HUDEP-2 (cell line): Measurements from ENCODE around the gene MALL.
"Not testable (repeated sequence)": the region's sequence is repeated elsewhere in the genome, so short reads cannot be mapped to it uniquely, and the experiment has no call there.

ENCODE experiments used
- DNase-seq, 76 experiments: peaks; one replicate each; lab custom pipeline; 2025; ENCODE audit not compliant: unreplicated experiment in 76 of 76; lab: John Stamatoyannopoulos, UW

The MALL gene

GRCh38 chr2:110121052-110121334 lies 5.4 kb upstream of the MALL start:
- no peak for DNase-seq

DNA sequence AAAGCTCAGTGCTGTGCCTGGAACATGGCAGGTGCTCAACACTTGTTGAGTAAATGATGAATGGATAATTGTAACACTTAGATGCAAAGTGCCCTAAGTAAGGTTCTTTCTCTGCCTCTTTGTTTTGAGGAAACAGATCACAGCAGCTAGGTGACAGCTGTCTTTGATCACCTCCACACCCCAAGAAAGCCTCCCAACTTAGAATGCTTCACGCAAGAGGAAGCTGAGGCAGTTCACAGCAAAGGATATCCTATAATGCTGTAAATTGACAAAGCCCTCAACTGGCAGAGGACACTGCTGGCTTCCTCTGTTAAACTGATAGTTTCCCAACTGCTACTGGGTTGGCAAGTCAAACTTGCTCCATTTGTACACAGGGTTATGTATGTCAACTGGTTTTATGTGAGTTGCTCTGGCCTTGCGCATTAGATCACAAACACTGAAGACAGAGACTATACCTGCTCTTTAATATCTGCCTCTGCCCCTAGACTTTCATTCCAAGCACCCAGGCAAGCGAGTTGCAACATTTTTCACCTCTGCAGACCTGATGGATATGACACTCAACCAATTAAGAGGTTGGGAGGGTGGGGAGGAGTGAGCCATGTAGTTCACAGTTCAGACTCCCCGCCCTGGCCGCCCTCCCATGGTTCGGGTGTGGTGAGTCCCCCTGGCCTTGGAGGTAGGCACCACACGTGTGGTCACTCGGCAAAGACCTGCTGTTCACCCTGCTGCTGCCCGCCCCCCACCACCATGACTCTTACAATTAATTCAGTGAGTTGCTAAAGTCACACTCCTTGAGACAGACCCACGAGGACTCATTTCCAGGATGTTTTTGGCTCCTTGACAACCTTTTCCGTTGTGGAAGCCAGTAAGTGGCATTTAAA lies 4.8 kb upstream of the MALL start:
- peak in 1 of 76 experiments; percentile 1 for DNase-seq

- peak in 1 of 76 experiments; percentile 4 for DNase-seq
Observed at GRCh38 chr2:110116033-110116710, 550 bp upstream of the MALL start.

- no peak for DNase-seq
Observed at GRCh38 chr2:110114831-110115255, 779 bp downstream of the MALL start.

GRCh38 chr2:110113961-110114591 lies 1.5 kb downstream of the MALL start:
- DNase-seq, result no peak

- not testable (repeated sequence) for DNase-seq
Observed at GRCh38 chr2:110108291-110108690, 7.3 kb downstream of the MALL start.

GRCh38 chr2:110107092-110108079 lies 8.2 kb downstream of the MALL start:
- DNase-seq, result no peak

- no peak for DNase-seq
Observed at GRCh38 chr2:110106642-110107041, 9.0 kb downstream of the MALL start.

DNA sequence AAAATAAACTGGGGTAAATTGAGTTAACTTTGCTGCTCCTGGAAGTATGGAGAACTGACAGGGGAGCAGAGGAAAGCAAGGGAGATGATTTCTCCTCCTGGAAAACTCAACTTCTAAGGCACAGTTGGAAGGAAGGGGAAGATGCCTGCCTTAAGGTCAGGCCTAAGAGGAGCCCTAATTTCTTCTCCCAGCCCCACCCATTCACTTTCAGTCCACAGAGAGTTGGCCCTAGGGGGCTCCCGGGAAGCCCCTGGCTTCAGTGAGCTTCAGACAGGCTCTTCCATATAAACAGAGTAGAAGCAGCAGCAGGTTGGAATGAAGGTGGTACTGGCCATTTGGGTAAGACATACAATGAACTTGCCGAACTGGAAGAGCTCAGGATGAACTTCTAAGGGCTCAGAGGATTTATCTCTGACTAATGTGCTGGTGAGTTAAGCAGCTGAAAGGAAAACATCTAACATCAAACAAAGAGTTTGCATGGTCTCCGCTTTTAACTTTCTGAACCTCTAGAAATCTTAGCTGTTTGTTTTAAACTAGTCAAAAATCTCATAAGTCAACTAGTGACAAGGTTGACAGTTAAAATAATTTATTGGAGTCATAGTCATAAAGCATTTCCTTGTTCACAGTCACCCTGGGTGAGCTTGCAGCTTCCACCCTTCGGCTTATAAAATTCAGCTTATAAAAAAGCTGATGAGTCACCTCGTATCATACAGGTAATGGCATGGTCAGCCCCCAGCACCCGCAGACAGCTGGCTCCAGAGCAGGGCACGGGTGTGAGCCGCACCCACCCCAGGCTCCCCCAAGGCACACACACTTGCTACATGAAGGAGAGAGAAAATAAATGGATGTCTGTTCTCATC lies 9.8 kb downstream of the MALL start:
- no peak for DNase-seq

DNA sequence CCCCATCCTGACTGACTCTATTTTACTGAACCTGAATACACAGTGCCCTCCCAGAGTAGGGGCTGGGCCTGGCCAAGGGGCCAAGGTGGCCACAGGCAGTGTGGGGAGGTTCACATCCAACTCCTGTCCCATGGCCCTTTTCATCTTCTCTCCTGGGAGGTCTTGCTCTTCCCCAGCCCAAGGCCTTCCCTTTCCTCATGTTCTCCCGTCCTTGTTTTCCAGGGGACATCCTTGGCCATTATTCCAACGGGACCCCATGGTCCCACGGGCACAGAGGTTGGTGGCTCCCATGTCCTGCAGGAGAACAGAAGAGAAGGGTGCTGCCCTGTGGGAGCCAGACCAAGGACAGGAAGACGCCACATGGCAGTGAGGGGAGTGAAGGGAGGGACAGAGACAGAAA lies 10.4 kb downstream of the MALL start:
- no peak for DNase-seq

GRCh38 chr2:110104025-110104771 lies 11.4 kb downstream of the MALL start:
- no peak for DNase-seq

DNA sequence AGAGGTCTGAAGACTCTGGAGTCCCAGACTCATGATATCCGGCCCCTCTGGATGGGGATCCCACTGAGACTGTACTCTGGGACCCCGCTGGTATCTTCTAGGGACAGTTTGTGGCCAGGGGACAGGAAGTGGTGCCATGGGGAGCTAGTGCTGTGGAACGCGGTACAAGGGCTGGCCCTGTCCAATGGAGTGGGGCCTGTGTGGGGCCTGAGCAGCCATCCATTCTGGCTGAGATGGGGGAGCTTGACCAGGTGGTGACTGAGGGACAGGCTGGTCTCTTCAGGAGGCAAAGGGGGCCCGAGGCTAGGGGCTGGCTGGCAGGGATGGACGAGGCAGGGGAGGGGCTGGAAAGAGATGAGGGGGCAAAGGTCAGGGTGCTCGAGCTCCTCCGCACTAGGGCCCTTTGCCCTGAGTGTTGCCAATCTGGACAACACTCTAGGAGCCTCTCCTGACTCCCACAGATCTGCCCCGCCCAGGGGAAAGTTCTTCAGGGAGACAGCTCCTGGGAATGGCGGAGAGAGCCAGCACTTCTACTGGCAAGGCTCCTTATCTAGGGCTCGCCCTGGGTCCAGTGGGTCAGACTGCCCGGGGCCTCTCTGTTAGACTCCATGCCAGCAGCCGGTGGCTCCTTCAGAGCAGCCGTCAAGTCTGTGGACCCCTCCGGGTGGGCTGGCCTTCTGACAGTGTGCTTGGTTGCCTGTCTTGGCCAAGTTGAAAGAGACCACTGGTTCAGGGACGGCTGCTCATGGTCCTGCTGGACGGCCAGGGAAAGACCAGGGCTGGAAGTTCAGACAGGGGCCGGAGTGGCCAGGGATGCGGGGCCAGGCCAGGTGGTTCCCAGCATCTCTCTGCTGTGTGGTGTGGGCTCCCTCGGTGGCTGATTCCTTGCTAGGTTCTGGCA lies 12.3 kb downstream of the MALL start:
- no peak for DNase-seq

- DNase-seq, result no peak
Observed at GRCh38 chr2:110101901-110102803, 13.5 kb downstream of the MALL start.

DNA sequence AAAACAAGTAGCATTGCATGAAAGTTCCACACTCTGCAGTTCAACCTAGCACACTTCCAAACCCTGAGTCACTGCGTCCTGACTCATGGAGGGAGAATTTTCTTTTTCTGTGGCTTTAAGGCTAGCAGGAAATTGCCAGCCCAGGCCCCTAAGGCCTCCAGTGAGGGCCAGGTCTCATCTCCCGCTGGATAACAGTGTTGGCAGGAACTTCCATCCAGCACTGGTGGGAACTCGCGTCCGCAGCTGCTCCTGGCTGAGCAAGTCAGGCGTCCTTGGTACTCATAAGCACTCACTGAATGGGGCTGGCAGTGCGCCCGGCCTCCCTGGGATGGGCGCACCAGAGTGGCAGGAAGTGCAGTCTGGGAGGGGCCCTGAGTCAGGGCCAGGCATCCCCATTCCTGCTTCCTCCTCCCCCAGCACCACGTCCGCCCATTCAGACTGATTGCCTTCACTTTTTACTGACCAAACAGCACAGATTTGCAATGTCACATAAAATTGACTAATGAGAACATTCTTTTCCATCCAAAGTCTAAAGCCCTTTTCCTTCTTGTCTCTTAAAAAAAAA lies 14.3 kb downstream of the MALL start:
- DNase-seq, result peak in 23 of 76 experiments; percentile 1 to 44 (median 11)

DNA sequence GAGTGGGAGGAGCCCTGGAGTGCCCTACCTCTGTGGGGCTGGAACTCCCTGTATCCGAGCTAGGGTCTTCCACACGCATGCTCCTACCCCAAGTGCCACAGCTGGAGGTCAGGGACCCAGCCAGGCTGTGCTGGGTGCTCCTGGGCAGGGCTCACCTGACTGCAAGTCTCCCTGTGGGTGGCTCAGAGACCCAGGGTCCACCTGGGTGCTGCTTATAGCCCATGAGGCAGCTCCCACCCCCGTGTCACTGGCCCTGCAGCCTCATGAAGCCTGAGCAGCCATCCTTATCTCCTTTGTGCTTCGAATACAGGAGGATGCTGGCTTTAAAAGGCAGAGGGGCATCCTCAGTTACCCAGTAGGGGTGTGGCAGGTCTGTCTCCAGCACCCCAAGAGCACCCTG lies 14.7 kb downstream of the MALL start:
- not testable (repeated sequence) for DNase-seq

DNA sequence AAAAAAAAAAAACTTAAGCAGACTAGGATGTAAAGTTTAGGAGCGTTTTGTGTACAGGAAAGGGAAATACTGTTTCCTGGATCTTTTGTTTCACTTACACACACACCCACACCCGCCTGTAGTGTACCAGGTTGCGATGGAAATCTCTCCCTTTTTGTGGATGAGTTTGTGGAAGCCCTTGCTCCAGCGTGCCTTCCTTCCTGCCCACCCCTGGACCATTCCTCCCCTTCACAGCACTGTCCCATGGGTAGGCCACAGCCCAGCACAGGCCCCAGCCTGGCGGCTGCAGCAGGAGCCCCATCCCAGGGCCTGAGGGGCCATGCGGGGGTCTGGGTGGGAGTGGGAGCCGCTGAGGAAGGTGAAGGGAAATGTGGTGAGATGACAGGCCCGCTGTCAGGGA lies 15.1 kb downstream of the MALL start:
- DNase-seq, result no peak
